HepG2 (cell line): Measurements from ENCODE around the gene QRFP. TPM values are rescaled to one million over a fixed set of nuclear protein-coding genes. Genes with fewer than 3 reads are reported as not detected.

ENCODE experiments used
- ATAC-seq: fragments of 200-7000 bp; cut with Tn5 transposase; 3 replicates; pipeline ENCODE4 v1.9.1; 2020; ENCODE audit warnings: mild to moderate bottlenecking, moderate library complexity
- BruUV-seq: library from RNA; stranded (reverse); fragments of 400-500 nt; replicated peaks from 2 replicates; lab custom pipeline; 2021; lab: Mats Ljungman, UMichigan
- CTCF ChIA-PET: fragments of 300-600 bp; formaldehyde crosslinking; extraction: SDS; loops from one replicate; lab custom pipeline; 2021; ENCODE audit warnings: low total read pairs, inconsistent platforms, low intra/inter-chr PET ratio; lab: Yijun Ruan, JAX
- POLR2A ChIA-PET: fragments of 350-600 bp; sonication (Branson Sonifier 250); formaldehyde crosslinking; loops from one replicate; lab custom pipeline; 2020; ENCODE audit warnings: antibody characterized with exemption, inconsistent platforms; lab: Yijun Ruan, JAX
- DNase-seq: peaks from one replicate; pipeline ENCODE4 v3.0.0-alpha.2; 2015; ENCODE audit warnings: low spot score
- FAIRE-seq: peaks from 3 replicates; lab custom pipeline; 2011; peaks lifted over from hg19 to GRCh38; lab: Jason Lieb, UNC
- H2AFZ ChIP-seq: one replicate; pipeline ENCODE4 v1.6.1; 2011; ENCODE audit warnings: low read length, inconsistent platforms
- H3K27ac ChIP-seq: fragments of 300-600 bp; 3 replicates; pipeline ENCODE4 v1.8.0; 2011; ENCODE audit warnings: mixed run types, mild to moderate bottlenecking, mixed read lengths, low read length, inconsistent platforms; ENCODE audit not compliant: insufficient read depth; ENCODE audit errors: extremely low read length
- H3K27me3 ChIP-seq, 2 experiments: fragments of 200-600 bp in 1 of 2; 2 replicates in 1 of 2; 3 replicates in 1 of 2; pipeline versions ENCODE4 v1.6.0 to v1.8.0; 2011; ENCODE audit warnings: low read length in 2 of 2, mild to moderate bottlenecking in 2 of 2, moderate library complexity in 2 of 2, inconsistent platforms in 1 of 2; ENCODE audit not compliant: insufficient read depth in 2 of 2, control insufficient read depth in 1 of 2
- H3K36me3 ChIP-seq, 2 experiments: fragments of 200-600 bp in 1 of 2; replicated peaks in 1 of 2; 2 replicates in 1 of 2; 3 replicates in 1 of 2; pipeline versions ENCODE4 v1.5.1 to v1.8.0; 2011; ENCODE audit warnings: low read length in 2 of 2, inconsistent platforms in 1 of 2; ENCODE audit not compliant: insufficient read depth in 2 of 2, control insufficient read depth in 1 of 2
- H3K4me1 ChIP-seq: 2 replicates; pipeline ENCODE4 v1.5.1; 2012; ENCODE audit warnings: low read length, inconsistent platforms; ENCODE audit not compliant: insufficient read depth
- H3K4me2 ChIP-seq: 2 replicates; pipeline ENCODE4 v1.6.0; 2011; ENCODE audit warnings: low read depth, low read length, inconsistent platforms
- H3K4me3 ChIP-seq, 3 experiments: fragments of 200-600 bp in 1 of 3; sonication (generic), shearing (Covaris generic) in 1 of 3; replicated peaks in 1 of 3; 2 replicates each; pipeline ENCODE4 v1.5.1; 2011 to 2016; ENCODE audit warnings: low read length in 3 of 3, inconsistent platforms in 2 of 3, low read depth in 2 of 3, mild to moderate bottlenecking in 2 of 3, control low read depth in 1 of 3, mixed read lengths in 1 of 3; ENCODE audit not compliant: insufficient read depth in 1 of 3
- H3K79me2 ChIP-seq: one replicate; pipeline ENCODE4 v1.6.1; 2011; ENCODE audit warnings: low read length, inconsistent platforms; ENCODE audit not compliant: insufficient read depth
- H3K9ac ChIP-seq: 2 replicates; pipeline ENCODE4 v1.6.0; 2011; ENCODE audit warnings: mild to moderate bottlenecking, low read depth, low read length, inconsistent platforms; ENCODE audit not compliant: insufficient read depth
- H3K9me3 ChIP-seq: 2 replicates; pipeline ENCODE4 v1.5.1; 2012; ENCODE audit warnings: mild to moderate bottlenecking, low read length
- H4K20me1 ChIP-seq: 2 replicates; pipeline ENCODE4 v1.6.0; 2011; ENCODE audit warnings: inconsistent platforms, mild to moderate bottlenecking, low read length, moderate library complexity; ENCODE audit not compliant: insufficient read depth
- GABPA ChIP-seq, 2 experiments: IDR thresholded peaks; 2 replicates each; pipeline ENCODE4 v1.6.1; 2011 to 2016; ENCODE audit warnings: low read depth in 2 of 2, low read length in 1 of 2, missing biosample characterization in 1 of 2, missing genetic modification characterization in 1 of 2
- HNRNPLL ChIP-seq: fragments of 200-400 bp; formaldehyde crosslinking; IDR thresholded peaks from 2 replicates; pipeline ENCODE4 v1.6.1; 2017; ENCODE audit warnings: mild to moderate bottlenecking, low read depth, low read length; ENCODE audit not compliant: poor library complexity, severe bottlenecking
- KDM2A ChIP-seq: sonication (generic); formaldehyde crosslinking; IDR thresholded peaks from 2 replicates; pipeline ENCODE4 v1.4.0; 2020; ENCODE audit warnings: low read depth, missing genetic modification reagents, borderline replicate concordance
- PAF1 ChIP-seq: IDR thresholded peaks from 2 replicates; pipeline ENCODE4 v1.6.1; 2016; ENCODE audit warnings: missing genetic modification reagents, missing compliant biosample characterization
- SMC3 ChIP-seq: IDR thresholded peaks from 2 replicates; pipeline ENCODE4 v1.6.1; 2011; ENCODE audit warnings: low read length, improper control_type of control experiment
- STAG1 ChIP-seq: sonication (generic); formaldehyde crosslinking; IDR thresholded peaks from 2 replicates; pipeline ENCODE4 v1.4.0; 2020; ENCODE audit warnings: missing genetic modification reagents
- YY1 ChIP-seq: IDR thresholded peaks from 2 replicates; pipeline ENCODE4 v1.6.1; 2011; ENCODE audit warnings: low read length, low read depth, moderate library complexity, mild to moderate bottlenecking; ENCODE audit not compliant: insufficient read depth, insufficient replicate concordance
- ZNF160 ChIP-seq: sonication (generic); formaldehyde crosslinking; IDR thresholded peaks from 2 replicates; pipeline ENCODE4 v1.8.0; 2022; ENCODE audit warnings: mild to moderate bottlenecking, inconsistent platforms, missing genetic modification reagents
- ZNF263 ChIP-seq: sonication (generic); formaldehyde crosslinking; IDR thresholded peaks from 2 replicates; pipeline ENCODE4 v1.4.0; 2020; ENCODE audit warnings: missing genetic modification reagents
- ZNF383 ChIP-seq: sonication (generic); formaldehyde crosslinking; IDR thresholded peaks from 2 replicates; pipeline ENCODE4 v1.4.0; 2020; ENCODE audit warnings: missing genetic modification reagents, mild to moderate bottlenecking, borderline replicate concordance
- ZNF441 ChIP-seq: sonication (generic); formaldehyde crosslinking; IDR thresholded peaks from 2 replicates; pipeline ENCODE4 v1.7.0; 2021; ENCODE audit warnings: missing genetic modification reagents, borderline replicate concordance
- WGBS: methylation state at CpG from one replicate; pipeline ENCODE4 v1.1.6; 2017; ENCODE audit warnings: low lambda C conversion rate; 5-methylcytosine and 5-hydroxymethylcytosine counted together
- in situ Hi-C: cut with HindIII; loops from 2 replicates; pipeline ENCODE4 v1.10.0; 2017; ENCODE audit warnings: low pct_unique_long_range_greater_than_20kb; ENCODE audit not compliant: extremely low pct_ligation_motif_present
- intact Hi-C: fragments of 100-400 bp; cut with micrococcal nuclease; formaldehyde crosslinking; loops from one replicate; pipeline ENCODE4 v1.10.0; 2022; ENCODE audit not compliant: unreplicated experiment
- polyA plus RNA-seq, 8 experiments: library from polyadenylated mRNA; depleted of rRNA in 3 of 8; stranded (reverse) in 7 of 8; unstranded in 1 of 8; fragments of >200 nt; fragmentation: Illumina TruSeq in 4 of 8; extraction: Trizol in 4 of 8; gene quantifications; 2 replicates each; pipeline versions ENCODE4 v1.2.1 to v1.2.3, GENCODE V29; 2011 to 2016; ENCODE audit warnings: low read depth in 4 of 8, missing spikeins in 1 of 8, mixed read lengths in 1 of 8; ENCODE audit not compliant: insufficient read depth in 1 of 8
- total RNA-seq, 5 experiments: library from RNA; depleted of rRNA; stranded (reverse); fragments of >200 nt; fragmentation: Illumina TruSeq; extraction: Trizol; gene quantifications; 2 replicates each; pipeline ENCODE4 v1.2.3, GENCODE V29; 2016; ENCODE audit warnings: low read depth in 1 of 5
- TF ChIP-seq, protein P1 (sequence below): sonication (generic); formaldehyde crosslinking; IDR thresholded peaks from 2 replicates; pipeline ENCODE4 v1.5.0; 2020; ENCODE audit warnings: mild to moderate bottlenecking, missing genetic modification reagents
- TF ChIP-seq, protein P2 (sequence below): sonication (generic); formaldehyde crosslinking; IDR thresholded peaks from 2 replicates; pipeline ENCODE4 v1.5.1; 2020; ENCODE audit warnings: mild to moderate bottlenecking, missing genetic modification reagents, moderate library complexity
- TF ChIP-seq, protein P3 (sequence below): sonication (generic); formaldehyde crosslinking; IDR thresholded peaks from 2 replicates; pipeline ENCODE4 v1.5.0; 2020; ENCODE audit warnings: mild to moderate bottlenecking, missing genetic modification reagents, moderate library complexity

Gene QRFP
- total and polyA plus RNA-seq, 2 of the 13 experiments (the other 11 are each of a cell fraction or from before 2014, with no cell fraction given) = not detected

DNA sequence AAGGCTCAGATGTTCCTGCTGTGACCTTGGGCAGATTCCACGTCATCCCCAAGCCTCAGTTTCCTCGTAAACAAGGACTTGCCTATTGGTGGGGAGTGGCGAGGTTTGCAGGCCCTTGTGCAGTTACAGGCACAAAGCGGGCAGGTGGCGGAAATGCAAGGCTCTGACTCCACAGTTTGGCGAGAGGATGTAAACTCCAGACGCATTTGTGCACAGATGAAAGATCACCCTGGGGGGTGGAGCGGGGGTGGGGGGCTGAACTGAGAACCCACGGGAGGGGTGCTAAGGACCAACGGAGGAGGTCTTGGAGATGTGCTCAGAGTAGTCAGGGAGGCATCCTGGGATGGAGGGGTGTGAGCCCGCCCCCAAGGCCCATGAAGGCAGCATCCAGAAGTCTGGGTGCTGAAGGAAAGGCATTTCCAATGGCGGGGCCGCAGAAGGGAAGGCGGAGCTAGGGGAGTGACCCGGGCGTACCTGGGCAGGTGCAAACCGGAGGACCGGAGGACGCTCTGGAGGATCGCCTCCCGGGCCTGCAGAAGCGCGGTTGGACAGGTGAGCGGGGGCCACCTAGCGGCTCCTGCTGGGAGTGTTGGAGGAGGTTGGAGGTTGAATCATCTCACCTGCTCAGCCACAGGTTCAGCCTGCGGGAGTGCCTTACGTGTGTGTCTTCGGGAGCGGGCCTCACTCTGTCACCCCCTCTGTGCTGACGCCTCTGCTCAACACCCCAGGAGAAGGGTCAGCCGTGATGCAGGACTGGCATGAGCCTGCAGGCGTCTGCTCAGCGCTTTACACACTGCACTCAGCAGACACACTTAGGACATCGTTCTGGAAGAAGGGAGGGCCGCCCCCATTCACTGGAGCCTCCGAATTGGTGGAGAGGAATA lies 44.3 kb upstream of the QRFP start:
- Histone ChIP-seq H3K27ac (no peak overlapping the region), H3K9ac (no peak overlapping the region), H3K9me3 (no peaks in the 10 kb centered on the region), H2AFZ (no peak overlapping the region), H4K20me1 (peaks cover 13% of the 10 kb centered on the region; the same call in 1 of the 2 replicates), H3K79me2 (no peaks in the 10 kb centered on the region), H3K36me3 (no peaks in the 10 kb centered on the region), H3K4me1 (peaks cover 24% of the 10 kb centered on the region), H3K27me3 (peaks cover 11 to 87% of the 10 kb centered on the region in 2 experiments), H3K4me3 (no peak overlapping the region), H3K4me2 (no peak overlapping the region)
- intact Hi-C loops = loop anchor here (1.0 kb wide), 2 partner anchors 45 to 75 kb away; partner anchors contain the start of gene QRFP
- WGBS = 24% methylated on average over 16 of the region's 36 CpGs
- CTCF ChIA-PET = interaction anchor here (0.6 to 1.9 kb wide), 5 partner anchors 42 to 234 kb away, joined by 3 to 13 read pairs (median 4); partner anchors contain the start of gene QRFP
- POLR2A ChIA-PET = no interaction called here
- in situ Hi-C loops = loop anchor here (5.0 to 10.0 kb wide), 2 partner anchors 44 to 166 kb away; partner anchors contain the start of gene QRFP
- no TSS peak for BruUV-seq
- FAIRE-seq (no peak), DNase-seq (peak; percentile 47), ATAC-seq (peak; percentile 75)
- TF ChIP-seq KDM2A (CRISPR knock-in tag) = peak; percentile 76; the same call in 1 of the 2 replicates
- TF ChIP-seq PAF1 (CRISPR knock-in tag) = no peak
- TF ChIP-seq ZNF383 (CRISPR knock-in tag) = no peak
- TF ChIP-seq YY1 = peak; percentile 17
- peak; percentile 52; the same call in 1 of the 2 replicates for TF ChIP-seq ZNF263
- TF ChIP-seq, protein P1, sequence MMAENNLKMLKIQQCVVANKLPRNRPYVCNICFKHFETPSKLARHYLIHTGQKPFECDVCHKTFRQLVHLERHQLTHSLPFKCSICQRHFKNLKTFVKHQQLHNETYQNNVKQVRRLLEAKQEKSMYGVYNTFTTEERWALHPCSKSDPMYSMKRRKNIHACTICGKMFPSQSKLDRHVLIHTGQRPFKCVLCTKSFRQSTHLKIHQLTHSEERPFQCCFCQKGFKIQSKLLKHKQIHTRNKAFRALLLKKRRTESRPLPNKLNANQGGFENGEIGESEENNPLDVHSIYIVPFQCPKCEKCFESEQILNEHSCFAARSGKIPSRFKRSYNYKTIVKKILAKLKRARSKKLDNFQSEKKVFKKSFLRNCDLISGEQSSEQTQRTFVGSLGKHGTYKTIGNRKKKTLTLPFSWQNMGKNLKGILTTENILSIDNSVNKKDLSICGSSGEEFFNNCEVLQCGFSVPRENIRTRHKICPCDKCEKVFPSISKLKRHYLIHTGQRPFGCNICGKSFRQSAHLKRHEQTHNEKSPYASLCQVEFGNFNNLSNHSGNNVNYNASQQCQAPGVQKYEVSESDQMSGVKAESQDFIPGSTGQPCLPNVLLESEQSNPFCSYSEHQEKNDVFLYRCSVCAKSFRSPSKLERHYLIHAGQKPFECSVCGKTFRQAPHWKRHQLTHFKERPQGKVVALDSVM (CRISPR knock-in tag) = 0 out of 2 replicates have a peak, but pooled peaks have one; percentile 43
- peak; percentile 17 for TF ChIP-seq HNRNPLL
- TF ChIP-seq, protein P2, sequence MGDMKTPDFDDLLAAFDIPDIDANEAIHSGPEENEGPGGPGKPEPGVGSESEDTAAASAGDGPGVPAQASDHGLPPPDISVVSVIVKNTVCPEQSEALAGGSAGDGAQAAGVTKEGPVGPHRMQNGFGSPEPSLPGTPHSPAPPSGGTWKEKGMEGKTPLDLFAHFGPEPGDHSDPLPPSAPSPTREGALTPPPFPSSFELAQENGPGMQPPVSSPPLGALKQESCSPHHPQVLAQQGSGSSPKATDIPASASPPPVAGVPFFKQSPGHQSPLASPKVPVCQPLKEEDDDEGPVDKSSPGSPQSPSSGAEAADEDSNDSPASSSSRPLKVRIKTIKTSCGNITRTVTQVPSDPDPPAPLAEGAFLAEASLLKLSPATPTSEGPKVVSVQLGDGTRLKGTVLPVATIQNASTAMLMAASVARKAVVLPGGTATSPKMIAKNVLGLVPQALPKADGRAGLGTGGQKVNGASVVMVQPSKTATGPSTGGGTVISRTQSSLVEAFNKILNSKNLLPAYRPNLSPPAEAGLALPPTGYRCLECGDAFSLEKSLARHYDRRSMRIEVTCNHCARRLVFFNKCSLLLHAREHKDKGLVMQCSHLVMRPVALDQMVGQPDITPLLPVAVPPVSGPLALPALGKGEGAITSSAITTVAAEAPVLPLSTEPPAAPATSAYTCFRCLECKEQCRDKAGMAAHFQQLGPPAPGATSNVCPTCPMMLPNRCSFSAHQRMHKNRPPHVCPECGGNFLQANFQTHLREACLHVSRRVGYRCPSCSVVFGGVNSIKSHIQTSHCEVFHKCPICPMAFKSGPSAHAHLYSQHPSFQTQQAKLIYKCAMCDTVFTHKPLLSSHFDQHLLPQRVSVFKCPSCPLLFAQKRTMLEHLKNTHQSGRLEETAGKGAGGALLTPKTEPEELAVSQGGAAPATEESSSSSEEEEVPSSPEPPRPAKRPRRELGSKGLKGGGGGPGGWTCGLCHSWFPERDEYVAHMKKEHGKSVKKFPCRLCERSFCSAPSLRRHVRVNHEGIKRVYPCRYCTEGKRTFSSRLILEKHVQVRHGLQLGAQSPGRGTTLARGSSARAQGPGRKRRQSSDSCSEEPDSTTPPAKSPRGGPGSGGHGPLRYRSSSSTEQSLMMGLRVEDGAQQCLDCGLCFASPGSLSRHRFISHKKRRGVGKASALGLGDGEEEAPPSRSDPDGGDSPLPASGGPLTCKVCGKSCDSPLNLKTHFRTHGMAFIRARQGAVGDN = peak; percentile 33
- TF ChIP-seq, protein P3, sequence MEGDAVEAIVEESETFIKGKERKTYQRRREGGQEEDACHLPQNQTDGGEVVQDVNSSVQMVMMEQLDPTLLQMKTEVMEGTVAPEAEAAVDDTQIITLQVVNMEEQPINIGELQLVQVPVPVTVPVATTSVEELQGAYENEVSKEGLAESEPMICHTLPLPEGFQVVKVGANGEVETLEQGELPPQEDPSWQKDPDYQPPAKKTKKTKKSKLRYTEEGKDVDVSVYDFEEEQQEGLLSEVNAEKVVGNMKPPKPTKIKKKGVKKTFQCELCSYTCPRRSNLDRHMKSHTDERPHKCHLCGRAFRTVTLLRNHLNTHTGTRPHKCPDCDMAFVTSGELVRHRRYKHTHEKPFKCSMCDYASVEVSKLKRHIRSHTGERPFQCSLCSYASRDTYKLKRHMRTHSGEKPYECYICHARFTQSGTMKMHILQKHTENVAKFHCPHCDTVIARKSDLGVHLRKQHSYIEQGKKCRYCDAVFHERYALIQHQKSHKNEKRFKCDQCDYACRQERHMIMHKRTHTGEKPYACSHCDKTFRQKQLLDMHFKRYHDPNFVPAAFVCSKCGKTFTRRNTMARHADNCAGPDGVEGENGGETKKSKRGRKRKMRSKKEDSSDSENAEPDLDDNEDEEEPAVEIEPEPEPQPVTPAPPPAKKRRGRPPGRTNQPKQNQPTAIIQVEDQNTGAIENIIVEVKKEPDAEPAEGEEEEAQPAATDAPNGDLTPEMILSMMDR (CRISPR knock-in tag) = peak; percentile 94
- TF ChIP-seq ZNF160 (CRISPR knock-in tag) = no peak
- peak; percentile 85 for TF ChIP-seq STAG1 (CRISPR knock-in tag)
- TF ChIP-seq GABPA (IDR thresholded peaks at IDR 0.05; ENCODE audit: low read depth, low read length) = no peak
- TF ChIP-seq GABPA (CRISPR knock-in tag; IDR thresholded peaks at IDR 0.05; ENCODE audit: low read depth) = no peak
- no peak for TF ChIP-seq ZNF441 (CRISPR knock-in tag)
- TF ChIP-seq SMC3 = peak; percentile 4; the same call in 1 of the 2 replicates
